DND-41 (cell line): ENCODE results near the gene ARRB1.

Source experiments
- ATAC-seq: fragments of 200-7000 bp; cut with Tn5 transposase; 3 replicates; pipeline ENCODE4 v1.9.1; 2021; ENCODE audit warnings: low read depth; ENCODE audit not compliant: insufficient read depth
- DNase-seq: peaks from one replicate; pipeline ENCODE4 v3.0.0-alpha.2; 2020
- H2AFZ ChIP-seq: 2 replicates; pipeline ENCODE4 v1.6.0; 2012; ENCODE audit warnings: low read depth, low read length
- H3K27ac ChIP-seq: 2 replicates; pipeline ENCODE4 v1.5.1; 2012; ENCODE audit warnings: low read length, inconsistent platforms
- H3K27me3 ChIP-seq: fragments of 200-600 bp; sonication (generic); 2 replicates; pipeline ENCODE4 v1.6.0; 2012; ENCODE audit warnings: low read length, mild to moderate bottlenecking, inconsistent platforms; ENCODE audit not compliant: insufficient read depth, poor library complexity
- H3K36me3 ChIP-seq: 2 replicates; pipeline ENCODE4 v1.5.1; 2012; ENCODE audit warnings: low read length, inconsistent platforms; ENCODE audit not compliant: insufficient read depth
- H3K4me1 ChIP-seq: 2 replicates; pipeline ENCODE4 v1.5.1; 2012; ENCODE audit warnings: mild to moderate bottlenecking, low read length; ENCODE audit not compliant: insufficient read depth
- H3K4me2 ChIP-seq: 2 replicates; pipeline ENCODE4 v1.6.0; 2012; ENCODE audit warnings: mild to moderate bottlenecking, moderate library complexity, low read length, inconsistent platforms; ENCODE audit not compliant: insufficient read depth
- H3K4me3 ChIP-seq, 2 experiments: fragments of 200-600 bp in 1 of 2; shearing (Covaris generic) in 1 of 2; 2 replicates each; pipeline ENCODE4 v1.5.1; 2012 to 2016; ENCODE audit warnings: inconsistent platforms in 2 of 2, low read length in 2 of 2, mild to moderate bottlenecking in 2 of 2, low read depth in 1 of 2, moderate library complexity in 1 of 2
- H3K79me2 ChIP-seq: 2 replicates; pipeline ENCODE4 v1.6.0; 2012; ENCODE audit warnings: low read length, inconsistent platforms; ENCODE audit not compliant: insufficient read depth
- H3K9ac ChIP-seq: 2 replicates; pipeline ENCODE4 v1.6.0; 2012; ENCODE audit warnings: low read depth, mild to moderate bottlenecking, inconsistent platforms, low read length, moderate library complexity
- H3K9me3 ChIP-seq: 2 replicates; pipeline ENCODE4 v1.5.1; 2012; ENCODE audit warnings: low read length, moderate library complexity, mild to moderate bottlenecking, inconsistent platforms; ENCODE audit not compliant: insufficient read depth, severe bottlenecking
- H4K20me1 ChIP-seq: 2 replicates; pipeline ENCODE4 v1.6.0; 2012; ENCODE audit warnings: low read length; ENCODE audit not compliant: insufficient read depth
- EZH2 ChIP-seq: IDR thresholded peaks from 3 replicates; pipeline ENCODE4 v1.6.1; 2012; ENCODE audit warnings: borderline replicate concordance, low read depth, mild to moderate bottlenecking, moderate library complexity, low read length, inconsistent platforms; ENCODE audit not compliant: severe bottlenecking
- TF ChIP-seq, protein P1 (sequence below): IDR thresholded peaks from 2 replicates; pipeline ENCODE4 v1.5.1; 2012; ENCODE audit warnings: borderline replicate concordance, low read length, moderate library complexity, mild to moderate bottlenecking; ENCODE audit not compliant: poor library complexity, severe bottlenecking; ENCODE audit errors: extremely low read depth

The ARRB1 gene

DNA sequence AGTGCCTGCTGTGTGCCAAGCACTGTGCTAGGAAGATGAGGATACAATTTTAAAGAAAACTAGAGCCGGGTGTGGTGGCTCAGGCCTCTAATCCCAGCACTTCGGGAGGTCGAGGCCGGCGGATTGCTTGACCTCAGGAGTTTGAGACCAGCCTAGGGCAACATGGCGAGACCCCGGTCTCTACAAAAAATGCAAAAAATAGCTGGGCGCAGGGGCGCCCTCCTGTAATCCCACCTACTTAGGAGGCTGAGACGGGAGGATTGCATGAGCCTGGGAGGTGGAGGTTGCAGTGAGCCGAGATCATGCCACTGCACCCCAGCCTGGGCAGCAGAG lies 102.6 kb downstream of the ARRB1 start:
- Histone ChIP-seq H3K9ac (no peak overlapping the region), H4K20me1 (no peaks in the 10 kb centered on the region), H3K79me2 (no peaks in the 10 kb centered on the region), H3K36me3 (no peaks in the 10 kb centered on the region), H3K27ac (no peak overlapping the region), H3K4me1 (no peaks in the 10 kb centered on the region), H3K4me2 (no peak overlapping the region), H3K4me3 (no peak overlapping the region), H3K9me3 (peaks cover 3% of the 10 kb centered on the region), H2AFZ (no peak overlapping the region), H3K27me3 (no peaks in the 10 kb centered on the region)
- no peak for TF ChIP-seq EZH2
- TF ChIP-seq, protein P1, sequence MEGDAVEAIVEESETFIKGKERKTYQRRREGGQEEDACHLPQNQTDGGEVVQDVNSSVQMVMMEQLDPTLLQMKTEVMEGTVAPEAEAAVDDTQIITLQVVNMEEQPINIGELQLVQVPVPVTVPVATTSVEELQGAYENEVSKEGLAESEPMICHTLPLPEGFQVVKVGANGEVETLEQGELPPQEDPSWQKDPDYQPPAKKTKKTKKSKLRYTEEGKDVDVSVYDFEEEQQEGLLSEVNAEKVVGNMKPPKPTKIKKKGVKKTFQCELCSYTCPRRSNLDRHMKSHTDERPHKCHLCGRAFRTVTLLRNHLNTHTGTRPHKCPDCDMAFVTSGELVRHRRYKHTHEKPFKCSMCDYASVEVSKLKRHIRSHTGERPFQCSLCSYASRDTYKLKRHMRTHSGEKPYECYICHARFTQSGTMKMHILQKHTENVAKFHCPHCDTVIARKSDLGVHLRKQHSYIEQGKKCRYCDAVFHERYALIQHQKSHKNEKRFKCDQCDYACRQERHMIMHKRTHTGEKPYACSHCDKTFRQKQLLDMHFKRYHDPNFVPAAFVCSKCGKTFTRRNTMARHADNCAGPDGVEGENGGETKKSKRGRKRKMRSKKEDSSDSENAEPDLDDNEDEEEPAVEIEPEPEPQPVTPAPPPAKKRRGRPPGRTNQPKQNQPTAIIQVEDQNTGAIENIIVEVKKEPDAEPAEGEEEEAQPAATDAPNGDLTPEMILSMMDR, result no peak
- DNase-seq, result no peak
- no peak for ATAC-seq

DNA sequence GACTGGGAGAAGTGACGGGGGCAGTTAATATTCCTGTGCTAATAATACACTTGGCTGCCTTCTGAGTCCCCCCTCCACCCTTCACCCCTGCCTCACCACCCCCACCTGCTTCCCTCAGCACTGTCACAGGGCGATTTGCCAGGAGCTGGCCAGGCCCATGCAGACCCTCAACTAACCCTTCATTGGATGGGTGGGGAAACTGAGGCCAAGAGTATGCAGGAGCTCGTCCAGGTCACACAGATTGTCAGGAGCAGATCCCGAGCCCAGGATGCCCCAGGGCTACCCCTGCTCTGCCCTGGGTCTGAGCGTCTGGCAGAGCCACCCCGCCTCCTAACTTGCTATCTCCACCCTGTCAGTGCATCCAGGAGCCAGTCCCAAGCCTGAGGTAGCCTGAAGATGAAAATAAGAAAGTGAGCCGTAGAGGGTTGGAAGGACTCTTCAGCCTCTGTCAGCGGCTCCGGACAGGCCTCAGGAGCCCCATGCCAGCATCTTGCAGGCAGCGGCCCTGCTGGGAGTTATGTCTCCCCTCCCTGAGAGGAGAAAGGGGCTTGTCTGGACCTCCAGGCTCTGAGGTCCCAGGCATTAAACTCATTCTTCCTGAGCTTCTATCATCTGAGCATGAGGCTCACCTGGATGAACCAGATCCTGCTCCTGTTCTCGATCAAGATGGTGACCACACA lies 104.7 kb downstream of the ARRB1 start:
- Histone ChIP-seq H3K4me3 (no peak overlapping the region), H3K27ac (no peak overlapping the region), H2AFZ (no peak overlapping the region), H3K79me2 (no peaks in the 10 kb centered on the region), H3K9me3 (no peaks in the 10 kb centered on the region), H3K9ac (no peak overlapping the region), H4K20me1 (no peaks in the 10 kb centered on the region), H3K27me3 (no peaks in the 10 kb centered on the region), H3K4me2 (no peak overlapping the region), H3K36me3 (no peaks in the 10 kb centered on the region), H3K4me1 (no peaks in the 10 kb centered on the region)
- DNase-seq, result no peak
- TF ChIP-seq, protein P1, result no peak
- no peak for TF ChIP-seq EZH2
- no peak for ATAC-seq

DNA sequence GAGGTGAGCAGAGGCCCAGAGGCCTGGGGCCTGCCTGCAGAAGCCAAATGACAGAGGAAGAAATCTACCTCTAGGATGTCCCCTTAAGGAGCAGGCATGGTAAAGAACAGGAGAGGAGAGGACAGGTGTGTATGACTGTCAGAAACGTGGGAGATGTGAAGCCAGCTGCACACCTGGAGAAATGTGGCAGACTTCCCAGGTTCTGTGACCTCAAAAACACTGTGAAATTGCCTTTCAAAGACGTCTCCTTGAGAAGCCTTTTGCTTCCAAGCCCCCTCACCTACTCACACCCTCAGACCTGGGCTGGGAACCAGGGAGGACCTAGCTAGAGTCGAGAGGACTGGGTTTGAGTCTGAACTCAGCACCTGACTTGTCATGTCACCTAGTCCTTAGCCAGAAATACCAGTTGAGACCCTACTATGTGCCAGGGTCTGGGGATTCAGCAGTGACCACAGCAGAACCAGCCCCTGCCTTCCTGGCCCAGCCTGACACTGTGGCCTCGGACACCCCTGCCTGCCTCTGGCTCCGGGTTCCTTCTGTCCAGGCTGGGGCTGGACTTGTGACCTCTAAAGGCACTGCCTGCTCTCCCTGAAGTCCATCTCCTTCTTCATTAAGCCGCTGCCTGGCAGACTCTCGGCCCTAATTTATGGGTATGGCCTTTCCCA lies 105.3 kb downstream of the ARRB1 start:
- Histone ChIP-seq H4K20me1 (no peaks in the 10 kb centered on the region), H3K9me3 (no peaks in the 10 kb centered on the region), H3K27ac (no peak overlapping the region), H3K79me2 (no peaks in the 10 kb centered on the region), H3K4me1 (no peaks in the 10 kb centered on the region), H2AFZ (no peak overlapping the region), H3K4me3 (no peak overlapping the region), H3K9ac (no peak overlapping the region), H3K27me3 (no peaks in the 10 kb centered on the region), H3K4me2 (no peak overlapping the region), H3K36me3 (no peaks in the 10 kb centered on the region)
- TF ChIP-seq, protein P1, result no peak
- TF ChIP-seq EZH2, result no peak
- ATAC-seq (no peak), DNase-seq (no peak)
